ENCODE measurements around the gene PRR19. TPM values are rescaled to one million over a fixed set of nuclear protein-coding genes. Genes with fewer than 3 reads are reported as not detected.
A peak's percentile ranks its signal among the peaks of the same experiment; 100 is the strongest.

Gene PRR19
- total RNA-seq, 2 donors from 2014 or later: 0.12 to 0.16 TPM

- intact Hi-C loops (cut with DNase I): loop anchor here in 1 of 2 donors (5.0 kb wide), 1 partner anchor 43 kb away; no protein-coding TSS in a partner anchor
Observed at GRCh38 chr19:42290523-42291434, 11.2 kb upstream of the PRR19 start.

GRCh38 chr19:42291435-42291810 lies 10.5 kb upstream of the PRR19 start:
- DNase-seq (no peak), ATAC-seq (no peak)
- intact Hi-C loops (cut with DNase I): loop anchor here in 1 of 2 donors (5.0 kb wide), 1 partner anchor 44 kb away; no protein-coding TSS in a partner anchor

More at GRCh38 chr19:42290523-42291434, 11.2 kb upstream of the PRR19 start:
- no peak for DNase-seq
- no peak for ATAC-seq

- ATAC-seq: no peak
- intact Hi-C loops (cut with DNase I): loop anchor here in 1 of 2 donors (5.0 kb wide), 1 partner anchor 45 kb away; no protein-coding TSS in a partner anchor
- no peak for DNase-seq
Observed at GRCh38 chr19:42292042-42292960, 9.6 kb upstream of the PRR19 start.

- DNase-seq (no peak), ATAC-seq (no peak)
- intact Hi-C loops (cut with DNase I): loop anchor here in 1 of 2 donors (5.0 kb wide), 1 partner anchor 46 kb away; no protein-coding TSS in a partner anchor
Observed at GRCh38 chr19:42292963-42293362, 9.0 kb upstream of the PRR19 start.

GRCh38 chr19:42293540-42293939 lies 8.4 kb upstream of the PRR19 start:
- no peak for ATAC-seq
- no peak for DNase-seq
- intact Hi-C loops (cut with DNase I): loop anchor here in 1 of 2 donors (5.0 kb wide), 1 partner anchor 46 kb away; no protein-coding TSS in a partner anchor

GRCh38 chr19:42293948-42294347 lies 8.0 kb upstream of the PRR19 start:
- no peak for DNase-seq
- intact Hi-C loops (cut with DNase I): loop anchor here in 1 of 2 donors (5.0 kb wide), 1 partner anchor 47 kb away; no protein-coding TSS in a partner anchor

GRCh38 chr19:42294471-42295137 lies 7.3 kb upstream of the PRR19 start:
- no peak for ATAC-seq
- intact Hi-C loops (cut with DNase I): loop anchor here in 1 of 2 donors (5.0 kb wide), 1 partner anchor 47 kb away; no protein-coding TSS in a partner anchor
- DNase-seq: no peak

More at GRCh38 chr19:42293948-42294347, 8.0 kb upstream of the PRR19 start:
- ATAC-seq: no peak

GRCh38 chr19:42295342-42295741 lies 6.6 kb upstream of the PRR19 start:
- intact Hi-C loops (cut with DNase I): no loop called here
- no peak for ATAC-seq

GRCh38 chr19:42295831-42296525 lies 6.0 kb upstream of the PRR19 start:
- DNase-seq: peak; percentile 80
- intact Hi-C loops (cut with DNase I): no loop called here

More at GRCh38 chr19:42295342-42295741, 6.6 kb upstream of the PRR19 start:
- DNase-seq: no peak

GRCh38 chr19:42297039-42297438 lies 4.9 kb upstream of the PRR19 start:
- no peak for DNase-seq
- intact Hi-C loops (cut with DNase I): no loop called here
- ATAC-seq: no peak

More at GRCh38 chr19:42295831-42296525, 6.0 kb upstream of the PRR19 start:
- ATAC-seq: peak; percentile 75 to 78

GRCh38 chr19:42303101-42303464 lies 1.2 kb downstream of the PRR19 start:
- intact Hi-C loops (cut with DNase I): no loop called here
- ATAC-seq (no peak), DNase-seq (no peak)

GRCh38 chr19:42303876-42304275 lies 1.9 kb downstream of the PRR19 start:
- ATAC-seq (no peak), DNase-seq (no peak)
- intact Hi-C loops (cut with DNase I): no loop called here

GRCh38 chr19:42306646-42307045 lies 4.7 kb downstream of the PRR19 start:
- ATAC-seq (no peak), DNase-seq (no peak)
- intact Hi-C loops (cut with DNase I): no loop called here

- intact Hi-C loops (cut with DNase I): loop anchor here in 1 of 2 donors (10.0 kb wide), 1 partner anchor 175 kb away; the partner anchor contains the start of gene POU2F2
- no peak for DNase-seq
- no peak for ATAC-seq
Observed at GRCh38 chr19:42309686-42310085, 7.8 kb downstream of the PRR19 start.

- DNase-seq (no peak), ATAC-seq (no peak)
- intact Hi-C loops (cut with DNase I): loop anchor here in 1 of 2 donors (10.0 kb wide), 1 partner anchor 177 kb away; the partner anchor contains the start of gene POU2F2
Observed at GRCh38 chr19:42311657-42312056, 9.7 kb downstream of the PRR19 start.

GRCh38 chr19:42312370-42312769 lies 10.4 kb downstream of the PRR19 start:
- no peak for DNase-seq
- ATAC-seq: no peak
- intact Hi-C loops (cut with DNase I): loop anchor here in 1 of 2 donors (10.0 kb wide), 1 partner anchor 178 kb away; the partner anchor contains the start of gene POU2F2

- intact Hi-C loops (cut with DNase I): loop anchor here in 1 of 2 donors (10.0 kb wide), 1 partner anchor 178 kb away; the partner anchor contains the start of gene POU2F2
- DNase-seq (no peak), ATAC-seq (peak; percentile 86 to 90)
Observed at GRCh38 chr19:42313096-42313839, 11.3 kb downstream of the PRR19 start, which contains the start of gene TMEM145. Gene TMEM145, plus strand, starts transcription at chr19:42313309. Its CDS starts 68 bp downstream, at chr19:42313377.
